ENCODE results near the gene SH2D1B.
"Not testable (repeated sequence)": the region's sequence is repeated elsewhere in the genome, so short reads cannot be mapped to it uniquely, and the experiment has no call there.

SH2D1B gene, protein sequence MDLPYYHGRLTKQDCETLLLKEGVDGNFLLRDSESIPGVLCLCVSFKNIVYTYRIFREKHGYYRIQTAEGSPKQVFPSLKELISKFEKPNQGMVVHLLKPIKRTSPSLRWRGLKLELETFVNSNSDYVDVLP

DNA sequence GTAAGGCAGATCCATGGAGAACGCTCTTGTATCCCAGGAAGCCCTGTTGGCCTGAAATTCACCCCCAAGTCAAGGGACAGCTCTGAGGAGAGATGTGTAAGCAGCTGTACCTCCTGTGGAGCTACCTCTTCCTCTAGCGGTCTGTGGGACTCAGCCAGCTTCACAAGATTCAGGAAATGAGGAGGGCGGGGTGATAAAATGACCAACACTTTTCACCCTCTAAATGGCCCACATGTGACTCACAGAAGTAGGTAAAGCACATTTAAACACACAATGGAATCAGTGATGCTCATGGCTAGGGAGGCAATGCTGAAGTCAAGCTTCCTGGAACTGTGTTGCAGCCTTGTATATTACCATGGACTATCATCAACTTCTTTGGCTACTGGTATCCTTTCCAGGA, at the start of gene SH2D1B:
TSS of gene SH2D1B (minus strand) at position 135 of the 400 bp plus-strand sequence. CDS start at position 15, 120 bp downstream.
- DNase-seq (ENCODE audit: low read depth) = no peak
- no peak within 1 kb of the TSS for H3K4me3 ChIP-seq (replicated peaks; ENCODE audit: low read depth, low read length)
- TF ChIP-seq, protein P1, sequence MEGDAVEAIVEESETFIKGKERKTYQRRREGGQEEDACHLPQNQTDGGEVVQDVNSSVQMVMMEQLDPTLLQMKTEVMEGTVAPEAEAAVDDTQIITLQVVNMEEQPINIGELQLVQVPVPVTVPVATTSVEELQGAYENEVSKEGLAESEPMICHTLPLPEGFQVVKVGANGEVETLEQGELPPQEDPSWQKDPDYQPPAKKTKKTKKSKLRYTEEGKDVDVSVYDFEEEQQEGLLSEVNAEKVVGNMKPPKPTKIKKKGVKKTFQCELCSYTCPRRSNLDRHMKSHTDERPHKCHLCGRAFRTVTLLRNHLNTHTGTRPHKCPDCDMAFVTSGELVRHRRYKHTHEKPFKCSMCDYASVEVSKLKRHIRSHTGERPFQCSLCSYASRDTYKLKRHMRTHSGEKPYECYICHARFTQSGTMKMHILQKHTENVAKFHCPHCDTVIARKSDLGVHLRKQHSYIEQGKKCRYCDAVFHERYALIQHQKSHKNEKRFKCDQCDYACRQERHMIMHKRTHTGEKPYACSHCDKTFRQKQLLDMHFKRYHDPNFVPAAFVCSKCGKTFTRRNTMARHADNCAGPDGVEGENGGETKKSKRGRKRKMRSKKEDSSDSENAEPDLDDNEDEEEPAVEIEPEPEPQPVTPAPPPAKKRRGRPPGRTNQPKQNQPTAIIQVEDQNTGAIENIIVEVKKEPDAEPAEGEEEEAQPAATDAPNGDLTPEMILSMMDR (IDR thresholded peaks at IDR 0.05; ENCODE audit: low read length, missing control alignments) = no peak

DNA sequence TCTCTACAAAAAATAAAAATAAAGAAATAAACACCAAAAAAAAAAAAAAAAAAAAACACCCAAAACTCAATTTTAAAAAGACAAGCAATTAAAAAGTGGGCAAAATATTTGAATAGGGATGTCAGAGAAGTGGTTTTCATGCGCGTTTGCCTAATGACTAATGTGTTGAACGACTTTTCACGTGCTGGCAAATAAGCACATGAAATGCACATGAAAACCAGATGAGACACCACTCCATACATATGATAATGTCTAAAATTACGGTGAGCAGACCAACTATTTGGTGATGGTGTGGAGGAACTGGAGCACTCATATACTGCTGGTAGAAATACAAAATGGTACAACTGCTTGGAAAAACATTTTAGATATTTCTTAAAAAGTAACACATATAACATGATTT, 46.3 kb upstream of the SH2D1B start:
- no peak for DNase-seq (ENCODE audit: low read depth)
- H3K4me3 ChIP-seq (replicated peaks; ENCODE audit: low read depth, low read length) = no peak overlapping the region
- TF ChIP-seq, protein P1 (IDR thresholded peaks at IDR 0.05; ENCODE audit: low read length, missing control alignments) = no peak

DNA sequence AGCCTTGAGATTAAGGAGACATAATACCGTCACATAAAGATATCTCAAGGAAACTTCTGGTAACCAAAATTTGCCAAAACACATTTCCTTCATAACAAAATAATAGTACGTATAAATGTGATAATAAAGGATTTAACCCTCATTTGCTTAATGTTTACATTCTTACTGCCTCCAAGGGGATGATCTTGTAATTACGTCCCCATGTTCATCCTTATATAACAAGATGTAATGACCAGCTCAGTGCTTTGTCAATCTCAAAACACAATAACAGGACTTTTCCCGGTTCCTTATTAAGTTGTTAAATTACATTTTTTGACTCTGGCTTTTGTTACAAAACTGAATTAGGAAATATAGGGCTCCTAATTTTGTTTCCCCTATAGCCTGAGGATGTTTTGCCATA, 44.4 kb upstream of the SH2D1B start:
- TF ChIP-seq, protein P1 (IDR thresholded peaks at IDR 0.05; ENCODE audit: low read length, missing control alignments) = no peak
- DNase-seq (ENCODE audit: low read depth) = no peak
- no peak overlapping the region for H3K4me3 ChIP-seq (replicated peaks; ENCODE audit: low read depth, low read length)

DNA sequence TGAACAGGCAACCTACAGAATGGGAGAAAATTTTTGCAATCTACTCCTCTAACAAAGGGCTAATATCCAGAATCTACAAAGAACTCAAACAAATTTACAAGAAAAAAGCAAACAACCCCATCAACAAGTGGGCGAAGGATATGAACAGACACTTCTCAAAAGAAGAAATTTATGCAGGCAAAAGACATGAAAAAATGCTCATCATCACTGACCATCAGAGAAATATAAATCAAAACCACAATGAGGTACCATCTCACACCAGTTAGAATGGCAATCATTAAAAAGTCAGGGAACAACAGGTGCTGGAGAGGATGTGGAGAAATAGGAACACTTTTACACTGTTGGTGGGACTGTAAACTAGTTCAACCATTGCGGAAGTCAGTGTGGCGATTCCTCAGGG, 42.4 kb upstream of the SH2D1B start:
- H3K4me3 ChIP-seq (replicated peaks; ENCODE audit: low read depth, low read length); DNase-seq (ENCODE audit: low read depth): not testable (repeated sequence)

DNA sequence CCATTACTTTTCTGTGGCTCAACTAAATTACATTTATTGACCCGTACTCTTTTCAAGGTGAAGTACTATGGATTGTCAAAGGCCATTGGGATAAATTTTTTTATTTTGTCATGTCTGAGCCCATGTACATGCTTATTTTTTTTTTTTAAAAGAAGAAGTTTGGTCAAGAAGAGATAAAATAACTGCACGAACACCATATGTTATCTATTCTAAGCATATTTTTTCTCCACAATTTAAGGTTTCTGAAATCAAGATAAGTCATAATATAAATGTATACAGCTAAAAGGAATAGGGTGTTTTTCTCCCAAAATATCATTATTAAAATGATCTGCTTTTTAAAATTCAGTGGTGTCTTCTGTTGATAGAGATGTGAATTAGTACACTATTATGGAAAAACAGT, 35.0 kb upstream of the SH2D1B start:
- no peak overlapping the region for H3K4me3 ChIP-seq (replicated peaks; ENCODE audit: low read depth, low read length)
- TF ChIP-seq, protein P1 (IDR thresholded peaks at IDR 0.05; ENCODE audit: low read length, missing control alignments) = no peak
- DNase-seq (ENCODE audit: low read depth) = no peak

DNA sequence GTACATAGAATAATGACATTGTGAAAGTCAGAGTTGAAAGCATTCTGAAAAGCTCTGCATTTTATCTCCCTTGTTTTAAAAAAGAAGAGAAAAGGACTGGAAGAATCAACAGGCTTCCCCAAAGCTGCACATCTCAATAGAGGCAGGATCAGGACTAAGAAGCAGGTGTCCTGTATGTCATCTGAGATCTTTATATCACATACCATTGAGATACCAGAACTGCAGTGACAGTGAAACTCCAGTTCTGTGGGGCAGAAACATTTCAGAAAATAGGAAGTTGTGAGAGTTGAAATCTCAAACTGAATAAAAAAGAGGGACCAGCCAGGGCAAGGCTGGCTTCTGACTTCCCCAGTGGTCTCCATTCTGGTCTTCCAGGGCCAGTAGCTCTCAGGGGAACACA, 33.0 kb upstream of the SH2D1B start:
- TF ChIP-seq, protein P1 (IDR thresholded peaks at IDR 0.05; ENCODE audit: low read length, missing control alignments) = no peak
- H3K4me3 ChIP-seq (replicated peaks; ENCODE audit: low read depth, low read length) = no peak overlapping the region
- no peak for DNase-seq (ENCODE audit: low read depth)

DNA sequence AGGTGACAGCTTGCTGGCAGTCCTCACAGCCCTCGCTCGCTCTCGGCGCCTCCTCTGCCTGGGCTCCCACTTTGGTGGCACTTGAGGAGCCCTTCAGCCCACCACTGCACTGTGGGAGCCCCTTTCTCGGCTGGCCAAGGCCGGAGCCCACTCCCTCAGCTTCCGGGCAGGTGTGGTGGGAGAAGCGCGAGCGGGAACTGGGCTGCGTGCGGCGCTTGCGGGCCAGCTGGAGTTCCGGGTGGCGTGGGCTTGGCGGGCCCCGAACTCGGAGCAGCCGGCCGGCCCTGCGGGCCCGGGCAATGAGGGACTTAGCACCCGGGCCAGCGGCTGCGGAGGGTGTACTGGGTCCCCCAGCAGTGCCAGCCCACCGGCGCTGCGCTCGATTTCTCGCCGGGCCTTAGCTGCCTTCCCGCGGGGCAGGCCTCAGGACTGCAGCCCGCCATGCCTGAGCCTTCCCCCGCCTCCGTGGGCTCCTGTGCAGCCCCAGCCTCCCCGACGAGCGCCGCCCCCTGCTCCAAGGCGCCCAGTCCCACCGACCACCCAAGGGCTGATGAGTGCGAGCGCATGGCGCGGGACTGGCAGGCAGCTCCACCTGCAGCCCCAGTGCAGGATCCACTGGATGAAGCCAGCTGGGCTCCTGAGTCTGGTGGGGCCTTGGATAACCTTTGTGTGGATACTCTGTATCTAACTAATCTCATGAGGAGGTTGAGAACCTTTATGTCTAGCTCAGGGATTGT, 21.2 kb upstream of the SH2D1B start:
- H3K4me3 ChIP-seq (replicated peaks; ENCODE audit: low read depth, low read length) = not testable (repeated sequence)

DNA sequence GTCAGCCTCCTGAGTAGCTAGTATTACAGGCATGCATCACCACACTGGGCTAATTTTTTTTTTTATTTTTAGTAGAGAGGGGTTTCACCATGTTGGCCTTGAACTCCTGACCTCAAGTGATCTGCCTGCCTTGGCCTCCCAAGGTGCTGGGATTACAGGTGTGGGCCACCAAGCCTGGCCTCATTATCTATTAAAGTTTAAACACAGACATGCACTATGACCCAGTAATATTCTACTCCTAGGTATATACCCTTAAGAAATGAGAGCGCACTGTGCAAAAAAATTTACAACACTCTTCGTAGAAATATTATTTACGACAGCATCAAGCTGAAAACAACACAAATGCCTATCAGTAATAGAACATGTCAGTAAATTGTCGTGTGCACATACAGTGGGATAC, 18.6 kb upstream of the SH2D1B start:
- TF ChIP-seq, protein P1 (IDR thresholded peaks at IDR 0.05; ENCODE audit: low read length, missing control alignments) = no peak
- no peak overlapping the region for H3K4me3 ChIP-seq (replicated peaks; ENCODE audit: low read depth, low read length)
- DNase-seq (ENCODE audit: low read depth) = no peak

More for the DNA sequence above, 21.2 kb upstream of the SH2D1B start:
- DNase-seq (ENCODE audit: low read depth) = not testable (repeated sequence)
